ENCODE data around the gene CD86.
"Not testable (repeated sequence)": the region's sequence is repeated elsewhere in the genome, so short reads cannot be mapped to it uniquely, and the experiment has no call there.

CD86 gene

GRCh38 chr3:122151480-122151879, 96.3 kb downstream of the CD86 start:
- Histone ChIP-seq H3K27ac (ENCODE audit: low read length) (no peak overlapping the region), H3K27me3 (ENCODE audit: control insufficient read depth in 1 of 2, insufficient read depth in 2 of 2, low read length in 2 of 2) (no peaks in the 10 kb centered on the region), H3K9me3 (ENCODE audit: control insufficient read depth in 2 of 2, low read length in 2 of 2) (peaks cover 2 to 6% of the 10 kb centered on the region in 2 donors)

GRCh38 chr3:122164983-122165382, 109.8 kb downstream of the CD86 start:
- not testable (repeated sequence) for H3K9ac ChIP-seq (ENCODE audit: low read length in 2 of 2); H3K27ac ChIP-seq (ENCODE audit: low read length); H3K9me3 ChIP-seq (ENCODE audit: control insufficient read depth in 2 of 2, low read length in 2 of 2); H3K27me3 ChIP-seq (ENCODE audit: control insufficient read depth in 1 of 2, insufficient read depth in 2 of 2, low read length in 2 of 2); H3K36me3 ChIP-seq (ENCODE audit: control insufficient read depth in 2 of 2, insufficient read depth in 2 of 2, low read length in 2 of 2); H3K4me3 ChIP-seq (ENCODE audit: low read length in 2 of 2); H3K4me1 ChIP-seq (ENCODE audit: control insufficient read depth, insufficient read depth, low read length)

More at GRCh38 chr3:122151480-122151879, 96.3 kb downstream of the CD86 start:
- Histone ChIP-seq H3K9ac (ENCODE audit: low read length in 2 of 2) (no peak overlapping the region), H3K4me1 (ENCODE audit: control insufficient read depth, insufficient read depth, low read length) (no peaks in the 10 kb centered on the region), H3K36me3 (ENCODE audit: control insufficient read depth in 2 of 2, insufficient read depth in 2 of 2, low read length in 2 of 2) (no peaks in the 10 kb centered on the region), H3K4me3 (ENCODE audit: low read length in 2 of 2) (no peak overlapping the region)

GRCh38 chr3:122167630-122168029, 112.5 kb downstream of the CD86 start:
- no peaks in the 10 kb centered on the region for H3K27me3 ChIP-seq (ENCODE audit: control insufficient read depth in 1 of 2, insufficient read depth in 2 of 2, low read length in 2 of 2)
- H3K9ac ChIP-seq (ENCODE audit: low read length in 2 of 2): no peak overlapping the region
- H3K36me3 ChIP-seq (ENCODE audit: control insufficient read depth in 2 of 2, insufficient read depth in 2 of 2, low read length in 2 of 2): no peaks in the 10 kb centered on the region
- H3K4me1 ChIP-seq (ENCODE audit: control insufficient read depth, insufficient read depth, low read length): no peaks in the 10 kb centered on the region
- H3K4me3 ChIP-seq (ENCODE audit: low read length in 2 of 2): no peak overlapping the region
- no peaks in the 10 kb centered on the region for H3K9me3 ChIP-seq (ENCODE audit: control insufficient read depth in 2 of 2, low read length in 2 of 2)
- H3K27ac ChIP-seq (ENCODE audit: low read length): no peak overlapping the region

- Histone ChIP-seq H3K27ac (ENCODE audit: low read length) (no peak overlapping the region), H3K4me3 (ENCODE audit: low read length in 2 of 2) (no peak overlapping the region), H3K27me3 (ENCODE audit: control insufficient read depth in 1 of 2, insufficient read depth in 2 of 2, low read length in 2 of 2) (no peaks in the 10 kb centered on the region), H3K9me3 (ENCODE audit: control insufficient read depth in 2 of 2, low read length in 2 of 2) (no peaks in the 10 kb centered on the region), H3K4me1 (ENCODE audit: control insufficient read depth, insufficient read depth, low read length) (no peaks in the 10 kb centered on the region), H3K36me3 (ENCODE audit: control insufficient read depth in 2 of 2, insufficient read depth in 2 of 2, low read length in 2 of 2) (no peaks in the 10 kb centered on the region), H3K9ac (ENCODE audit: low read length in 2 of 2) (no peak overlapping the region)
Measured at GRCh38 chr3:122168044-122168443, 112.9 kb downstream of the CD86 start.

GRCh38 chr3:122169911-122170310, 114.7 kb downstream of the CD86 start:
- no peaks in the 10 kb centered on the region for H3K27me3 ChIP-seq (ENCODE audit: control insufficient read depth in 1 of 2, insufficient read depth in 2 of 2, low read length in 2 of 2)
- no peak overlapping the region for H3K9ac ChIP-seq (ENCODE audit: low read length in 2 of 2)
- no peaks in the 10 kb centered on the region for H3K9me3 ChIP-seq (ENCODE audit: control insufficient read depth in 2 of 2, low read length in 2 of 2)
- no peaks in the 10 kb centered on the region for H3K36me3 ChIP-seq (ENCODE audit: control insufficient read depth in 2 of 2, insufficient read depth in 2 of 2, low read length in 2 of 2)
- no peaks in the 10 kb centered on the region for H3K4me1 ChIP-seq (ENCODE audit: control insufficient read depth, insufficient read depth, low read length)
- no peak overlapping the region for H3K27ac ChIP-seq (ENCODE audit: low read length)
- no peak overlapping the region for H3K4me3 ChIP-seq (ENCODE audit: low read length in 2 of 2)
